Measurements from ENCODE around the gene ITPK1.
"Not testable (repeated sequence)": the region's sequence is repeated elsewhere in the genome, so short reads cannot be mapped to it uniquely, and the experiment has no call there.

ITPK1 gene

DNA sequence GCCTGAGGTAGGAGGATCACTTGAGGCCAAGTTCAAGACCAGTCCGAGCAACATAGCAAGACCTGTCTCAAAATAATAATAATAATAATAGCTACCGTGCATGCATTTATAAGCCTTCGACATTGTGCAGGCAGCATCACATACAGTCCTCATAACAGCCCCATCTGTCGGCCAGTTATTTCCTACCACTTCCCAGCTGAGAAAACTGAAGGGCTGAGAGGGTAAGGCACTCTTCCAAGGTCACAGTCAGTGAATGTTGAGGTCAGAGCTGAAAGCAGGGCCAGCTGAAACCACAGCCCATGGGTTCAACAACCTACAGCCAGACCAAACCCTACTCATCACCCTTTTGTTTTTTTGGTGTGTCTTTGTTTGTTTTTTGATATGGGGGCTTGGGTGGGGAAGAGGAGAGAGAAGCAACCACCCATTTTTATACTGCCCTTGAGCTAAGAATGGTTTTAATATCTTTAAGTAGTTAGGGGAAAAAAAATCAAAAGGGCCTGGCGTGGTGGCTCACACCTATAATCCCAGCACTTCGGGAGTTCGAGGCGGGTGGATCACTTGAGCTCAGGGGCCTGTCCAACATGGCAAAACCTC lies 16.8 kb upstream of the ITPK1 start:
- H3K4me1 ChIP-seq (ENCODE audit: control insufficient read depth in 5 of 5, insufficient read depth in 5 of 5, low read length in 5 of 5) = peaks cover 0 to 48% (median 28%) of the 10 kb centered on the region in 5 donors
- H3K36me3 ChIP-seq (ENCODE audit: control insufficient read depth in 5 of 5, insufficient read depth in 5 of 5, low read length in 5 of 5) = no peaks in the 10 kb centered on the region
- H3K27ac ChIP-seq (ENCODE audit: low read depth, low read length) = peak overlapping the region; percentile 75
- no peaks in the 10 kb centered on the region for H3K27me3 ChIP-seq (ENCODE audit: control insufficient read depth in 5 of 5, insufficient read depth in 4 of 5, low read length in 5 of 5)
- H3K4me3 ChIP-seq (ENCODE audit: low read depth in 1 of 5, low read length in 5 of 5) = no peak overlapping the region
- peak overlapping the region in 2 of 5 donors; percentile 42 to 47 for H3K9ac ChIP-seq (ENCODE audit: low read length in 5 of 5)
- H3K9me3 ChIP-seq (ENCODE audit: control insufficient read depth in 5 of 5, low read length in 5 of 5) = no peaks in the 10 kb centered on the region

DNA sequence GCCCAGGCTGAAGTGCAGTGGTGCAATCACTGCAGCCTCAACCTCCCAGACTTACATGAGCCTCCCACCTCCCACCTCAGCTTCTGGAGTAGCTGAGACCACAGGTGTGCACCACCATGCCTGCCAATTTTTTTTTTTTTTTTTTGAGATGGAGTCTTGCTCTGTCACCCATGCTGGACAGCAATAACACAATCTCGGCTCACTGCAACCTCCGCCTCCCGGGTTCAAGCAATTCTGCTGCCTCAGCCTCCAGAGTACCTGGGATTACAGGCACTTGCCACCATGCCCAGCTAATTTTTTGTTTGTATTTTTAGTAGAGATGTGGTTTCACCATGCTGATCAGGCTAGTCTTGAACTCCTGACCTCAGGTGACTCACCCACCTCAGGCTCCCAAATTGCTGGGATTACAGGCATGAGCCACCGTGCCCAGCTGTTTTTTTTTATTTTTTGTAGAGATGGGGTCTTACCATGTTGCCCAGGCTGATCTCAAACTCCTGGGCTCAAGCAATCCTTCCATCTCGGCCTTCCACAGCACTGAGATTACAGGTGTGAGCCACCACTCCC lies 15.6 kb upstream of the ITPK1 start:
- not testable (repeated sequence) for H3K4me3 ChIP-seq (ENCODE audit: low read depth in 1 of 5, low read length in 5 of 5); H3K27me3 ChIP-seq (ENCODE audit: control insufficient read depth in 5 of 5, insufficient read depth in 4 of 5, low read length in 5 of 5); H3K9me3 ChIP-seq (ENCODE audit: control insufficient read depth in 5 of 5, low read length in 5 of 5); H3K36me3 ChIP-seq (ENCODE audit: control insufficient read depth in 5 of 5, insufficient read depth in 5 of 5, low read length in 5 of 5); H3K9ac ChIP-seq (ENCODE audit: low read length in 5 of 5)
- Histone ChIP-seq H3K27ac (ENCODE audit: low read depth, low read length) (peak overlapping the region; percentile 24), H3K4me1 (ENCODE audit: control insufficient read depth in 5 of 5, insufficient read depth in 5 of 5, low read length in 5 of 5) (peaks cover 0 to 48% (median 28%) of the 10 kb centered on the region in 5 donors)

DNA sequence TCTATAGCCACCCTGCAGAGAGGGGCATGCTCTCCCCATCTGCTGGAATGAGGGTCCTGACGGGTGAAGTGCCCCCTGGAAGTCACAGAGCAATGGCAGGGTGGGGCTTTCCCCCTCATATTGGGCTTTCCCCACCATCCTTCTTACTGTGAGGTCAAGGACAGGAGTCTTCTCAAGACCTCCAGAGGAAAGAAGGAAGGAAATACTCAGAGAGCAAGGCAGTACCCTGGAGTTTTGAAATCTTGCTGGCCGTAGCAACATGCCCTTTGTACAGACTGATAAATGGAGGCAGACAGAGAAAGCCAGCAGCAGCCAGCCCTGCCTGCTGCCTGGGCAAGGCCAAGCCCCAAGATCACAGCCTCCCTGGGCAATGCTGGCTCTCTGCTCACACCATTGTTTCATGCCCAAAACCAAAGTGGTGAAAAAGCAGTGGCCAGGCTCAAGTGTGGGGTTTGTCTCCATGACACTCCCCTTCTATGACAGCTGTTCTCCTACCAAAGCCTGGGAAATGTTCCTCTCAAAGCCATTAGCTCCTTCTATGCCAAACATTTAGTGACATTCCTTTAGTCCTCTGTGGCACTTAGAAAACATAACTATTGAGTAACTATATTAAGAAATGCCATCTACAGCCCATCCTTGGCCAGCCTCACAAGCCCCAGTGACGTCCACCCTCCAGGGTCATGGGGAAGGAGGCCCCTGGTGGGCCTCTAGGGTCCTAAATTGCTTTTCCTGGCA lies 13.2 kb upstream of the ITPK1 start:
- Histone ChIP-seq H3K27me3 (ENCODE audit: control insufficient read depth in 5 of 5, insufficient read depth in 4 of 5, low read length in 5 of 5) (no peaks in the 10 kb centered on the region), H3K4me3 (ENCODE audit: low read depth in 1 of 5, low read length in 5 of 5) (no peak overlapping the region), H3K27ac (ENCODE audit: low read depth, low read length) (peak overlapping the region; percentile 91), H3K36me3 (ENCODE audit: control insufficient read depth in 5 of 5, insufficient read depth in 5 of 5, low read length in 5 of 5) (no peaks in the 10 kb centered on the region), H3K9me3 (ENCODE audit: control insufficient read depth in 5 of 5, low read length in 5 of 5) (no peaks in the 10 kb centered on the region), H3K9ac (ENCODE audit: low read length in 5 of 5) (peak overlapping the region in 3 of 5 donors; percentile 31 to 57 (median 38)), H3K4me1 (ENCODE audit: control insufficient read depth in 5 of 5, insufficient read depth in 5 of 5, low read length in 5 of 5) (peaks cover 0 to 36% (median 28%) of the 10 kb centered on the region in 5 donors)

DNA sequence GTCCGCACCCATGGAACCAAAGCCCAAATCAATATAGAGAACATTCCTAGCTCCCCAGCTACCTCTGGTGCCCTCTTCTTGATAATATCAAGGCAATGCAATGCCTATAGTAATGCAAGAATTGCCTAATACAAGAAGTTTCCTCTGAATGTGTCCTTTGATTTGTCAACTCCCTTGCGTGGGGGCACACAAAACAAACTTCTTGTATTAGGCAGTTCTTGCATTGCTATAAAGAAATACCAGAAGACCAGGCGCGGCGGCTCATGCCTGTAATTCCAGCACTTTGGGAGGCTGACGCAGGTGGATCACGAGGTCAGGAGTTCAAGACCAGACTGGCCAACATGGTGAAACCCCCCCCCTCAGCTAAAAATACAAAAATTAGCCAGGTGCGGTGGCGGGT lies 10.4 kb upstream of the ITPK1 start:
- peaks cover 2 to 34% (median 30%) of the 10 kb centered on the region in 5 donors for H3K4me1 ChIP-seq (ENCODE audit: control insufficient read depth in 5 of 5, insufficient read depth in 5 of 5, low read length in 5 of 5)

DNA sequence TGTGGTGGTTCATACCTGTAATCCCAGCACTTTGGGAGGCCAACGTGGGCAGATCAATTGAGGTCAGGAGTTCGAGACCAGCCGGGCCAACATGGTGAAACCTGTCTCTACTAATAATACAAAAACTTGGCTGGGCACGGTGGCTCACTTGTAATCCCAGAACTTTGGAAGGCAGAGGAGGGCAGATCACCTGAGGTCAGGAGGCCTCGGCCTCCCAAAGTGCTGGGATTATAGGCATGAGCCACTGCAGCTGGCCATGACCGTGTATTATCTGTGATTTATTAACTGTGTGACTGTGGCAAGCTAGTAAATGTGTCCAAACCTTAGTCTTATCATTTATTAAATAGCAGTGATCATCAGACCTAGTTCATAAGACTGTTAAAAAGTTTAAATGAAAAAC lies 7.1 kb upstream of the ITPK1 start:
- H3K9me3 ChIP-seq (ENCODE audit: control insufficient read depth in 5 of 5, low read length in 5 of 5) = no peaks in the 10 kb centered on the region
- H3K27ac ChIP-seq (ENCODE audit: low read depth, low read length) = no peak overlapping the region

More for the DNA sequence above, 10.4 kb upstream of the ITPK1 start:
- Histone ChIP-seq H3K27me3 (ENCODE audit: control insufficient read depth in 5 of 5, insufficient read depth in 4 of 5, low read length in 5 of 5) (no peaks in the 10 kb centered on the region), H3K36me3 (ENCODE audit: control insufficient read depth in 5 of 5, insufficient read depth in 5 of 5, low read length in 5 of 5) (no peaks in the 10 kb centered on the region), H3K4me3 (ENCODE audit: low read depth in 1 of 5, low read length in 5 of 5) (no peak overlapping the region), H3K27ac (ENCODE audit: low read depth, low read length) (no peak overlapping the region), H3K9me3 (ENCODE audit: control insufficient read depth in 5 of 5, low read length in 5 of 5) (no peaks in the 10 kb centered on the region), H3K9ac (ENCODE audit: low read length in 5 of 5) (no peak overlapping the region)

DNA sequence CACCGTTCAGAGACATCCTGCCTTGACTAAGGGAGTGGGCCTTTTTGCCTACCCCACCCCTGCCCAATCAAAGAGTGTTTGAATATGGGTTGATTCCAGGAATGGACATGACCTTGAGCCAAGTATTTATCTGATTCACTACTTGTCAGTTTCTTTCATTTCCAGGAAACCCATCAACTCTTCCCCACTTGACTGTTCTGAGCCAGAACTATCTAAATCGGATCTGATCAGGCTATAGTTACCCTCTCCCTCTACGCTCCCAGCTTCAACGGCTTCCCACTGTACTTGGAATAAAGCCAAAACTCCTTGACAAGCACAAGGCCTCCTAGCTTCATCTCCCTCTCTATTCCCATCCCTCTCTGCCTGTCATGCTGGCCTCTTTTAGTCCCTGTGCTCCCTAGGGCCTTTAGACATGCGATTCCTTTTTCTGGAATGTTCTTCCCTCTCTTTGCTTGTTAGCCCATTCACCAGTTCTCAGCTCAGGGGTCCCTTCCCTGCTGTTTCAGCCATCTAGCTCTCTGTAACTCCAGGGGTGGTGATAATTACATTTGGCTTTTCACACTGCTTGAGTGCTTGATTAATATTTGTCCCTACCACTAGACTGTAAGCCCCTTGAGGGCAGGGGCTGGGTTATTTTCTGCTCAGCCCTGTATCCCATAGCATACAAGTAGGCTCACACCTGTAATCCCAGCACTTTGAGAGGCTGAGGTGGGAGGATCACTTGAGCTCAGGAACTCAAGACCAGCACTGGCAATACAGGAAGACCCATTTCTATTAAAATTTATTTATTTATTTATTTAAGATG lies 5.5 kb upstream of the ITPK1 start:
- Histone ChIP-seq H3K4me1 (ENCODE audit: control insufficient read depth in 5 of 5, insufficient read depth in 5 of 5, low read length in 5 of 5) (peaks cover 4 to 22% (median 20%) of the 10 kb centered on the region in 5 donors), H3K4me3 (ENCODE audit: low read depth in 1 of 5, low read length in 5 of 5) (no peak overlapping the region), H3K9ac (ENCODE audit: low read length in 5 of 5) (peak overlapping the region in 2 of 5 donors; percentile 21 to 47), H3K27ac (ENCODE audit: low read depth, low read length) (peak overlapping the region; percentile 55), H3K27me3 (ENCODE audit: control insufficient read depth in 5 of 5, insufficient read depth in 4 of 5, low read length in 5 of 5) (no peaks in the 10 kb centered on the region), H3K36me3 (ENCODE audit: control insufficient read depth in 5 of 5, insufficient read depth in 5 of 5, low read length in 5 of 5) (no peaks in the 10 kb centered on the region), H3K9me3 (ENCODE audit: control insufficient read depth in 5 of 5, low read length in 5 of 5) (no peaks in the 10 kb centered on the region)

More for the DNA sequence above, 7.1 kb upstream of the ITPK1 start:
- no peak overlapping the region for H3K4me3 ChIP-seq (ENCODE audit: low read depth in 1 of 5, low read length in 5 of 5)
- H3K36me3 ChIP-seq (ENCODE audit: control insufficient read depth in 5 of 5, insufficient read depth in 5 of 5, low read length in 5 of 5) = no peaks in the 10 kb centered on the region
- no peaks in the 10 kb centered on the region for H3K27me3 ChIP-seq (ENCODE audit: control insufficient read depth in 5 of 5, insufficient read depth in 4 of 5, low read length in 5 of 5)
- H3K4me1 ChIP-seq (ENCODE audit: control insufficient read depth in 5 of 5, insufficient read depth in 5 of 5, low read length in 5 of 5) = peaks cover 4 to 16% (median 14%) of the 10 kb centered on the region in 5 donors
- H3K9ac ChIP-seq (ENCODE audit: low read length in 5 of 5) = no peak overlapping the region

DNA sequence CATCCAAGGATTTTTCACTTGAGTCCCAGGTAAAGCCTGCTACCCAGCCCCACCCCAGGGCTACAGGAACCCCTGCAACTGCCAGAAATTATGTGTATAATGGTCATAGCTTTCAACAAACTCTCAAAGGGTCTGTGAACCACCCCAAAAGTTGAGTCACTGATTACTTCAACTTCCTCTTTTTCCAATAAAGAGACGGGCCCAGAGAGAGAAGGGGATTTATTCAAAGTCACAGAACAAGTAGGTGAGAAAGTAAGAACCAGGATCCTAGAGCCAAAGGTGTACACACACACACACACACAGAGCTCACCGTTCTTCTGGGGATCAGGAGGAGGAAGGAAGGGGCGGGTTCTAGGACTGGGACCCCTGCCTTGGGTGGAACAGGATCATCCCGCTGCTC lies 4.8 kb upstream of the ITPK1 start:
- Histone ChIP-seq H3K36me3 (ENCODE audit: control insufficient read depth in 5 of 5, insufficient read depth in 5 of 5, low read length in 5 of 5) (no peaks in the 10 kb centered on the region), H3K9me3 (ENCODE audit: control insufficient read depth in 5 of 5, low read length in 5 of 5) (no peaks in the 10 kb centered on the region), H3K4me1 (ENCODE audit: control insufficient read depth in 5 of 5, insufficient read depth in 5 of 5, low read length in 5 of 5) (peaks cover 4 to 23% (median 23%) of the 10 kb centered on the region in 5 donors), H3K4me3 (ENCODE audit: low read depth in 1 of 5, low read length in 5 of 5) (no peak overlapping the region), H3K9ac (ENCODE audit: low read length in 5 of 5) (peak overlapping the region in 2 of 5 donors; percentile 21 to 42), H3K27ac (ENCODE audit: low read depth, low read length) (peak overlapping the region; percentile 55), H3K27me3 (ENCODE audit: control insufficient read depth in 5 of 5, insufficient read depth in 4 of 5, low read length in 5 of 5) (no peaks in the 10 kb centered on the region)

DNA sequence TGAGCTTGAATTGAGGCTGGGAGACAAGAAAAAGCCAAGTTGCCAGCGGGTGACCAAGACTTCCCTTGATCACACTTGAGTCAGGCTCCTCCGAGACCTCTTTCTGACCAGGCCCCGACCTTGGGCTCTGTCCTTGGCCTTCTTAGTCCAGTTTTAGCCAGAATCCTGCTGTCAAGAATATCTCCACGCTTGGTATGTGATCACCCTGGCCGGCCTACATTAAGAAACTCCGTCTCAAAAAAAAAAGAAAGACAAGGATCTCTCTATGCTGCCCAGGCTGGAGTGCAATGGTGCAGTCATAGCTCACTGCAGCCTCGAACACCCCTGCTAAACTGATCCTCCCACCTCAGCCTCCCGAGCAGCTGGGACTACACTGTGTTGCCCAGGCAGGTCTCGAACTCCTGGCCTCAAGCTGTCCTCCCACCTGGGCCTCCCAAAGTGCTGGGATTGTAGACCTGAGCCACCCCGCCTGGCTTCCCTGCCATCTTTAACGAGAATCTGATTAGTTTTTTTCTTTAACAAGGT lies 1.0 kb upstream of the ITPK1 start:
- Histone ChIP-seq H3K9ac (ENCODE audit: low read length in 5 of 5) (peak overlapping the region in 4 of 5 donors; percentile 81 to 89 (median 84)), H3K4me3 (ENCODE audit: low read depth in 1 of 5, low read length in 5 of 5) (peak overlapping the region; percentile 36 to 74 (median 69)), H3K36me3 (ENCODE audit: control insufficient read depth in 5 of 5, insufficient read depth in 5 of 5, low read length in 5 of 5) (no peaks in the 10 kb centered on the region), H3K9me3 (ENCODE audit: control insufficient read depth in 5 of 5, low read length in 5 of 5) (no peaks in the 10 kb centered on the region), H3K4me1 (ENCODE audit: control insufficient read depth in 5 of 5, insufficient read depth in 5 of 5, low read length in 5 of 5) (peaks cover 11 to 54% (median 52%) of the 10 kb centered on the region in 5 donors), H3K27me3 (ENCODE audit: control insufficient read depth in 5 of 5, insufficient read depth in 4 of 5, low read length in 5 of 5) (no peaks in the 10 kb centered on the region), H3K27ac (ENCODE audit: low read depth, low read length) (peak overlapping the region; percentile 93)

DNA sequence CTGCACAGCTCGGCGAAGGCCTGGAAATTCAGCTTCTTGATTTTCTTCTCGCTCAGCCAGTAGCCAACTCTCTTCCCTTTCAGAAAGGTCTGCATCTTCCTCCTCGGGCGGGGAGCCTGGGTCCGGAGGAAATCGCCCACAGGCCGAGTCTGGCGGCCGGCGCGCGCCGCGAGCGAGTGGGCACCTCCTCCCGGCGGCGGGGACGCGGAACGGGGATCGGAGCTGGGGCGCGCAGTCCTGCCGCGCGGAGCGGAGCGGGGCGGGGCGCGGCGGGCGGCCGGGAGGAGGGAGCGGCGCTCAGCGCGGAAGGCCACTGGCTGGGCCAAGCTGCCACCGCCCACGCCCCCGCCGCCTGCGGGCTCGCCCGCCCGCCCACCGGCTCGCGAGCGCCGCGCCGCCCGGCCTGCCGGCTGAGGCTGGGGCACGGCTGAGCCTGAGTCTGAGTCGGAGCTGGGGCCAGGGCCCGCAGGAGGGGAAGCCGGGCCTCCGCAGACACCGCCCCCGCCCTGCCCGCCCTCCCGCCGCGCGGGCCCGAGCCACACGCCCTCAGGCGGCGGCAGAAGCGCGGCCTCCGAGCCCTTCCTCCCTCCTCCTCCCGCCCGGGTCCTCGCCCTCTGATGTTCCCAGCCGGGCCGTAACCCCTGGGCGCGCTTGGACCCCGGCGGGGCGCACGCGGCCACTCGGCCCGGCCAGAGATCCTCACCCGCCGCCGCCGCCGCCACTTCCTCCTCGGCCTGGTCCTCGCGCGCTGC lies 480 bp downstream of the ITPK1 start:
- no peaks in the 10 kb centered on the region for H3K27me3 ChIP-seq (ENCODE audit: control insufficient read depth in 5 of 5, insufficient read depth in 4 of 5, low read length in 5 of 5)
- peak overlapping the region in 4 of 5 donors; percentile 71 to 92 (median 76) for H3K9ac ChIP-seq (ENCODE audit: low read length in 5 of 5)
- peaks cover 7 to 50% (median 48%) of the 10 kb centered on the region in 5 donors for H3K4me1 ChIP-seq (ENCODE audit: control insufficient read depth in 5 of 5, insufficient read depth in 5 of 5, low read length in 5 of 5)
- no peaks in the 10 kb centered on the region for H3K9me3 ChIP-seq (ENCODE audit: control insufficient read depth in 5 of 5, low read length in 5 of 5)
- H3K4me3 ChIP-seq (ENCODE audit: low read depth in 1 of 5, low read length in 5 of 5) = peak overlapping the region; percentile 25 to 85 (median 80)
- H3K27ac ChIP-seq (ENCODE audit: low read depth, low read length) = peak overlapping the region; percentile 89
- H3K36me3 ChIP-seq (ENCODE audit: control insufficient read depth in 5 of 5, insufficient read depth in 5 of 5, low read length in 5 of 5) = no peaks in the 10 kb centered on the region

Measured in subcutaneous abdominal adipose tissue (tissue), 5 donors.